ENCODE results near the gene MAPK9.
"Not testable (repeated sequence)": the region's sequence is repeated elsewhere in the genome, so short reads cannot be mapped to it uniquely, and the experiment has no call there.

MAPK9 gene

DNA sequence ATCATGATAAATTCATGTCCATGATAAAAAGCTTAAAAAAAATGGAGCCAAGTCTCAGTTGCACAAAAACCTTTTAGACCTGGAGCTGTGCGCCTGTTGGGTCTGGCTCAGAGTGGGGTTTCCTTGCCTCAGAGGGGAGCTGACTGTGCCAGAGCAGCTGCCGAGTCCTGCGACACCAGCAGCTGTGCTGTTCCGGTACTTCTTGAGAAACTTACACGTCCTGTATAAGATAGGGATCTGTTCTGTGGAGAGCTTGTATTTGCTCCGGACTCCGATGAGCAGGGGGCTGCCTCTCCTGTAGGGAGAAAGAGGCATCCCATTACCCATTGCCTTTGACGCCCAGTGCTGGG, 32.7 kb upstream of the MAPK9 start:
- DNase-seq, result no peak

DNA sequence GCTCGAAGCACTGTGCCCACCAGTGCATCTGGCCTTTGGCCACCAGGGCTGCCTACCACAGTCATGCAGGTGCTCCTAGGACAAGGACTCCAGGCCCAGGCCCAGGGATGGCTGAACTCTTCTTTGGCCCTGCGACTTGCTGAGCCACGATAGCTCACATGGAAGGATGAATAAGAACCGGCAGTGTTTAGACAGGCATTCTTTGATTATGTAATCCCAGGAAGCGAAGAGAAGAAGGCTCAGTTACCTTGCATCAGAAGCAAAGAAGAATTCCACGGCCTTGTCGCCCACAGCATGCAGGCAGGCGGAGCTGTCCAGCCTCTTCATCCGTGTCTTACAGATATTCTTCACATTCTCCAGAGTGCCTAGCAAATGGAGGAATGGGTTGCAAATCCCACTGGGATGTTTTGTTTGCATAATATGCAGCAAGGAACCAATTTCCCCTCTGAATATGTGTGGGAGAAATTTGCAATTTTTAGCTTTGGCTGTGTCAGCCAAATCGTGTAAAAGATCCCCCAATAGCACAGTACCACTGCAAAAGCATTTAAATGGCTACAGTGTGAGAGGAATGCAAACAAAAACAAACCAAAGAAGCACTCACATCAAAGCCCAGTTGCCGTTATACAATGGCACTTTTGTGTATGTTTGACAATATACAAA, 32.2 kb upstream of the MAPK9 start:
- DNase-seq, result no peak

DNA sequence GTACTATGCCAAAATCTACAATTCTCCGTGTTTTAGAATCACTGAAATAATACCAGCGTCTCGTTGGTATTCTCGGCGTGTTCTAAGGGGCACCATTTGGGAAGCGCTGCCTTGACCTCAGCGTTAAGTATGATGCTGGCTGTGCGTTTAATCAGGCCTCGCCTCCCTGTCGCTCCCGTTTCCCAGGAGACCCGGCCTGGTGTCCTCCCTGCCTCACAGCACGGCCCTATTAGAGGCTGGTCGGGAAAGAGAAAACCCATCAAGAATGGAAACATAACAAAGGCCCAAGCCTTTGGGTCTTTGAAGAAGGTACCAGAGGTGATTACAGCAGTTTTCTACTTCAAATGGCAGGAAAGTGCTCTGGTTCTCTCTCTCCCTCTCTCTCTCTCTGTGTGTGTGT, 31.3 kb upstream of the MAPK9 start:
- DNase-seq, result no peak

DNA sequence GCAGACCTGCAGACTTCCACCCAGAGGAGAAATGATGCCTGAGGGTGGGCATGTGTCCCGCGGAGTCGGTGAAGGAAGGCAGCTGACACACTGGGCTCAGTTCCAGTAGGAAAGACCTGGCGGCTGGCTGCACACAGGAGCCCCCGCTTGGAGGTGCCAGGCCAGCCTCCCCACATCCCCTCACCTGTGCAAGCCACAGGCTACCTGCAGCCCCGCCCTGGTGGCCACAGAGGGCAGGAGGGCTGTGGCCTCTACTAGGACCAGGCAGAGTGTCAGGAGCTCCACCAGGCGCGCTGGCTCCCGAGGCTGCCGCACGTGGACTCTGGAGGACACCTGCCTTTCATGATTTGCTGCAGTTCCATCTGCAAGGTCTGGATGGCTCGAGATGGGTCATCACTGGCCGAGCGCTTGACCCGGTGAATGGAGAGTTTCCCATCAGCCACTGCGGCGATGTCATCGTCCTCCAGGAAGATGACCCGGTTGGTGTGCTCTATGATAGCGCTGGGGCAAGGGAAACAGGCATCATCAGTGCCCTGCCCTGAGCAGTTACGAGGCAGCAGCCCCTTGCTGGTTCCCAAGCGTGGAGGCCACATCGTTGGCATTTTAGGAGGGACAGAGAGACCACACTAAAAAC, 26.7 kb upstream of the MAPK9 start:
- DNase-seq, result no peak

DNA sequence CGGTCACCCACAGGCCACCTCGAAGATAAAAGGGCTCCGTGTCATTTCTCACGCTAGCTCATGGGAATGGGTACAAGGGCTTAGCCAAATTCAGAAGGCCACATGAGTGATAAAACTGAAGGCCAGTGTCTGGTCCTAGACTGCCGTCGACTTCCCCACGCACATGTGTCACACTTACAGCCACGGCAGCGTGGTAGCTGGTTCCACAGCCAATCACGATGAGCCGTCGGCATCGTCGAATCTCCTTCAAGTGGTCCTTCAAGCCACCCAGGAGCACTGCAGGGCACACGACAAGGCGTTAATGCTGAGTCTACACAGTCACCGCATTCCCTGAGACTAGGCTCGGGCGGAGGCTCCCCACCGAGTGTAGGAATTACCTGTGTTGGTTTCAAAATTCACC, 24.7 kb upstream of the MAPK9 start:
- no peak for DNase-seq

GRCh38 chr5:180315762-180316212, 23.9 kb upstream of the MAPK9 start:
- DNase-seq, result peak in 1 of 2 experiments; percentile 39

DNA sequence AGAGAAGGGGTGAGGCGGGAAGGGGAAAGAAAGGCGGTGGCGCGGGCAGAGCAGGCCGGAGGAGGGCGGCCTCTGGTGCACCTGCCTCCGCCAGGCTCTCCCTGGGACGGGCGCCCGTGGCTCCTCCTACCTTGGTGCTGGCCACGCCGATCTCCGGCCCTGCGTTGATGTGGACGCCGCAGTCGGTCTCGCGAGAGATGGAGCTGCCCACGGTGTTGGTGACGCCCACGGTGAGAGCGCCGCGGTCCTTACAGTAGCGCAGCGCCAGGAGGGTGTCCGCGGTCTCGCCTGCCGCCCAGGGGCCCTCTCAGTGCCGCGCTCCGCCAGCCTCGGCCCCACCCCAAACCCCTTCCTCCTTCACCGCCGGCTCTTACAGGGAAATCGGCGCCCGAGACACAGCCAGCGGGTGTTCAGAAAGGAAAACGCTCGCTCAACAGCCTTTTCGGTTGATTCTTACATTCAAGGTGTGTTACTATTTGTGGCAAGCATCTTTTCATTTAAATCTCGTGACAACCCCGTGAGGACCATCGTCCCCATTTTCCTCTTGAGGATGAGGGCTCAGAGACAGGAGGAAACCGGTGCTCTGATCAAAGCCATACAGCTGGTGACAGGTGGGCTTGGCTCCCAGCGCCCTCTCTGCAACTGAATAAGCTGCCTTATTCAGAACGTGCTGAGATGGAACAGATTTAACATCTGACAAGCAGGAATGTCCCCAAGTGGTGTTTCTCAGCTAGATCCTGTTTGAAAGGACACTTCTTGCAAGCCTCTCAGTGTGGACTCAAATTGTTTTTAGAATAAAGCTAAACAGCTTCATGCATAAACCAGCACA, 22.0 kb upstream of the MAPK9 start:
- DNase-seq, result peak; percentile 79 to 89

- no peak for DNase-seq
These were observed 19.3 kb upstream of the MAPK9 start for GRCh38 chr5:180311216-180311615.

DNA sequence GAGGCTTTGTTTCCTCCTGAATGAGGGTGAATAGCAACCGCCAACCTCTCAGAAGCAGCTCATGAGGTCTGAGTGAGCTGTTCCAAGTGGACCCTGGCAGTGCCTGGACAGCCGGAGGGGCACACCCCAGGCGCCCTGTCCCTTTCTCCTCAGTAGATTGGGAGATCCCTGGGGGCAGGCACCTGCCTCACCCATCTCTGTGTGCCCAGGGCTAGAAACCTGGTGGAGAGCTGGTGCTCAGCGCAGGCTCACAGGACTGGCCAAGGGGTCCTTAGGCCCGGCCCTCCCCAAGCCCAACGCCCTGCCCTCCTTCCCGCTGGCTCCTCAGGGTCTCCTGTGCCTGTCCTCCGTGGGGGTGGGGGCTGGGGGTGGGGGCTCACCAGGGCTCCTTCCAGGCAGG, 14.9 kb upstream of the MAPK9 start:
- DNase-seq, result no peak

GRCh38 chr5:180305481-180305880, 13.6 kb upstream of the MAPK9 start:
- no peak for DNase-seq

- no peak for DNase-seq
These were observed 12.8 kb upstream of the MAPK9 start for GRCh38 chr5:180304431-180305375.

- DNase-seq, result no peak
These were observed 12.1 kb upstream of the MAPK9 start for GRCh38 chr5:180304016-180304292.

DNA sequence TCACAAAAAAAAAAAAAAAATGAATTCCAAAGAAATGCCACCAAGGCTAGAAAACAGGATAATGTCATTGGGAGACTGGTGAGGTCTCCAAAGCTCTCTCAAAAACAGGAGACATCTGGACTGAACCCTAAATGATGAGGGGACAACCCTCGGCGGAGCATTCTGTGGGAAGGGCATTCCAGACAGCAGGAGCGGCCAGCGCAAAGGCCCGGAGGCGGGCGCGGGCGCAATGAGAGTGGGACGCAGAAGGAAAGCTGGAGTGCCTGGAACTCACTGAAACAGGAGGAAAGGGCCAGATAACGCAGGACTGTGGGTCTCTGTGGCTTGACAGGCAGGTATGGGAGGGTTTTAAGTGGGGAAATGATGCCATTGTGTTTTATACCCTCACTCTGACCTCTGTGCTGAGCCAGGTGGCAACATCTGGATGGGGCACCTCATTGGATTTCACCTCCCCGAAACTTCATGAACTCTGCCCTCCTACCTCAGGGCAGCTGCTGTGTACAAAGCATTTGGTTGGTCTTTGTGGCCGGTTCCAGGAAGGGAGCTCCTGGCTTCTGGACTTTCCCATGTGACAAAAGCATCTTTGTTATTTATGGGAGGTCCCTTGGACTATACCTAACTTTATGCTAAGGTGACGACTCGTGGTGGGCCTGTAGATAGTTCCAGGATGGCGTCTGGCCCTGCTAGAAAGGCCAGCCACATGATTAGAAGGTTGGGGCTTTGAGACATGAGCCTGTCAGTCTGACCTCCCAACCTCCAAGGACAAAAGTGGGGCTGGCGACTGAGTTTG, 11.5 kb upstream of the MAPK9 start:
- no peak for DNase-seq

- no peak for DNase-seq
These were observed 10.4 kb upstream of the MAPK9 start for GRCh38 chr5:180302256-180302655.

DNA sequence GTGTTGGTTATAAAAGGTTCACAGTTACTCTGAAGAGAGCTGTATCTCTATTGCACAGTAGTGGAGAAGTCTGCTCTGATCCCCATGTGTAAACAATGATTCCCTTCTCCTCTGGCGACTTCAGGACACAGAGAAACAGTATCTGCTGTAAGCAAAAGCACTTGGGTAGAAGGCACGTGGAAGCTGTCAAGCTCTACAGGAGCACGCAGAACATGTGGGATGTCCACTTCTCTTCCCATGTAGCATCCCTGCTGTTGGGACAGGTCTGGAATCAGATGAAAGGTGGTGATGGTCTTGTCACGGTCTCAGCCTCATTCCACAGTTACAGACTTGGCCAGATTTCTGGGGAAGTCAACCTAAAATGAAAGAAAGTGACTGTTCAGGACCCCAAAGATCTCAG, 9.4 kb upstream of the MAPK9 start:
- no peak for DNase-seq

- no peak for DNase-seq
These were observed 7.6 kb upstream of the MAPK9 start for GRCh38 chr5:180299526-180299925.

DNA sequence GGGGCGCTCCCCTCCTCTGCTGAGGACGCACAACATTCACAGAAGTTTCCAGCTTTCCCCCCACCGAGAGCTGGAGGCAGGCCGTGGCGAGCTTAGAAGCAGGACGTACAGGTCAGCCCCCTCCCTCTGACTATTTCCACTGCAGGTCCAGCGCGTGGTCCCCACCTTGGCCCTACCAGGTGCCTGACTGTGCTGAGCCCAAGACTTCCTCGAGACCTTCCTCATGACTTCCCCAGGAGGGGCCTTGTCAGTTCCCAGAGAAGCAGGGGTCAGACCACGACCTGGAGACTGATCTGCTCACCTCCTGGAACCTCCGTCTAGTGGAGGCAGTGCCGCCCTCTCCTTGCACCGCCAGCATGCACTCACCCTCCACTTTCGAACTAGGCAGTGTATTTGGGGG, 7.1 kb upstream of the MAPK9 start:
- DNase-seq, result not testable (repeated sequence)

DNA sequence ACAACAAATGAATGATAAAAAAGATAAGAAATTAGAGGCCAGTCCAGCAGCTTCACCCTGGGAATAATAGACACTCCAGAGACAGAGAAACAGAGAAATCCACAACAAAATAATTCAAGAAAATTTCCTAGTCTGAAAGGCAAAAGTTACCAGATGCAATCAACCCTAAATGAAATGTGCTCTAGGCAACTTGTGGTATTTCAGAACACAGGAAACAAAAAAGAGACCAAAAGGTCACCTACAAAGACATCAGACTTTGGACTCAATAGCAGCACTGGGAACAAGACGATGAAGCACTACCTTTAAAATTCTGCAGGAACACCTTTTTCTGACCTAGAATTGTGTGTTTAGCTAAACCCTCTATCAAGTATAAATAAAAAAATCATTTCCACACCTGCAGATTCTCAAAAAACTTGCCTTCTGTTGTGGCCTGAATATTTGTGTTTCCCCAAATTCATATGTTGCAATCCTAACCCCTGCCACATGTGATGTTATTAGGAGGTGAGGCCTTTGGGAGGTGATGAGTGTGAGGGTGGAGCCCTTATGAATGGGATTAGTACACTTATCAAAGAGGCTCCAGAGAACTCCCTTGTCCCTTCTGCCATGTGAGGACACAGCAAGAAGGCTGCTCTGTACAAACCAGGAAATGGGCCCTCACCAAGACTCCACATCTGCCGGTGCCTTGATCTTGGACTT, 5.9 kb upstream of the MAPK9 start:
- DNase-seq, result no peak

DNA sequence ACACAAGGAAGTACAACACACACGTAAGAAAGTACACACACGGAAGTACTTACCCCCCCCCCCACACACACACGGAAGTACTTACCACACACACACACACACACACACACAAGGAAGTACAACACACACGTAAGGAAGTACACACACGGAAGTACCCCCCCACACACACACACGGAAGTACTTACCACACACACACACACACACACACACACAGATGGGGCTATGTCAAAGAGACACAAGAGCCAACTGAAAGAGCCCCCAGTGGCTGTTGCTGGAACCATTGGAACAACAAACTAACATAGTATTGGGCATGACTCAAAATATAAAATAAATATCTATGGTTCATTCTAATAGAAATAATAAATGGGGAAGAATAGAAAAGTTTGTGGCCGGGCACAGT, 4.9 kb upstream of the MAPK9 start:
- DNase-seq, result no peak

DNA sequence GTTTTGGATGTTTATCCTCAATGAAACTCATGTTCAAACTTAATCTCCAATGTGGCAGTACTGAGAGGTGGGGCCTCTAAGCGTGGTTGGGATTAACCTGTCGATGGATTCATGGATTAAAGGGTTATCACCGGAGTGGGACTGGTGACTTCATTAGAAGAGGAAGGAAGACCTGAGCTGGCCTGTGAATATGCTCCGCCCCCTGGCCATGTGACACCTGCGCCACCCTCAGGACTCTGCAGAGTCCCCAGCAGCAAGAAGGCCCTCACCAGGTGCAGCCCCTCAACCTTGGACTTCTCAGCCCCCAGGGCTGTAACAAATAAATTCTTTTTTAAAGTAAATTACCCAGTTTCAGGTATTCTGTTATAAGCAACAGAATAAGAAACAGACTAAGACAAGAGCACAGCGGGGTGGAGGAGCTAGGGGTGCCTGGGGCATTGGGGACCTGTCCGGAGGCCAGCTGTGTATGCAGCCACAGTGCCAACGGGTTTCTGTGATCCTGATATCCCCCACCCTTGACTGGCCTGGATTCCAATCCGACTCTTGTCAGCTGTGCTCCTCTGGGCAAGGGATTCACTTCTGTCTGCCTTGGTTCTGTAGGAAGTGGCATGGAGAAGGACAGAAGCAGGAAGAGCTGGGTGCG, 3.2 kb upstream of the MAPK9 start:
- DNase-seq, result no peak

DNA sequence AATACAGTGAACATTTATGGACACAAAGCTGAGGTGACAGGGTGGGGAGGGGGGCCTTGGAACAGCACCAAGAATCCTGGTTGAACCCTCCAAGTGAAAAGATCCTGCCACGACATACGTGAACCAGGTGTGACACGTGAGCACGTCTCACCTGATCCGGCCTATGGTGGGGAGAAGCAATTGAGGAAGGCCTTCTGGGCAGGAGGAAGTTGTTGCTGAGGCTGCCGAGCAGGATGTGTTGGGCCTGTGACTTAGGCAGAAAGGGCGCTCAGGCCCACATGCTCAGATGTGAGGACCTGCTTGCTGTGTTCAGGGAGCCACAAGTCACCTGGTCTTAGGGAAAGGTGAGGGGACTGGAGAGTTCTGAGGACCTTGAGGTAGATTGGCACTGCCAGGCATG, 2.5 kb upstream of the MAPK9 start:
- no peak for DNase-seq
